PC-9 (cell line): Measurements from ENCODE around the gene LCN10. TPM values are rescaled to one million over a fixed set of nuclear protein-coding genes. Genes with fewer than 3 reads are reported as not detected.

Experiments
- BruUV-seq: library from RNA; stranded (reverse); fragments of 400-500 nt; replicated peaks from 2 replicates; lab custom pipeline; 2021; lab: Mats Ljungman, UMichigan
- CTCF ChIA-PET: fragments of 300-600 bp; sonication (Branson Sonifier 250); formaldehyde crosslinking; loops from one replicate; lab custom pipeline; 2022; ENCODE audit warnings: antibody characterized with exemption; lab: Charles Lee
- POLR2A ChIA-PET: fragments of 300-600 bp; sonication (Branson Sonifier 250); formaldehyde crosslinking; loops from one replicate; lab custom pipeline; 2022; ENCODE audit warnings: antibody characterized with exemption; ENCODE audit not compliant: unreplicated experiment; lab: Charles Lee
- DNase-seq, 2 experiments: peaks; one replicate each; pipeline versions ENCODE4 v3.0.0 to v3.0.0-alpha.2; 2015 to 2022; ENCODE audit warnings: mixed read lengths in 1 of 2
- H2AFZ ChIP-seq: fragments of 200-600 bp; sonication (generic); 2 replicates; pipeline ENCODE4 v1.8.1; 2017; ENCODE audit warnings: antibody characterized with exemption
- H3F3A ChIP-seq: fragments of 200-600 bp; sonication (generic); 2 replicates; pipeline ENCODE4 v1.8.1; 2017; ENCODE audit warnings: antibody characterized with exemption, mild to moderate bottlenecking, low read depth; ENCODE audit not compliant: insufficient read depth
- H3K27ac ChIP-seq: fragments of 200-600 bp; sonication (generic); 2 replicates; pipeline ENCODE4 v1.6.1; 2016; ENCODE audit warnings: mixed run types
- H3K27me3 ChIP-seq: fragments of 200-600 bp; sonication (generic); 2 replicates; pipeline ENCODE4 v1.6.1; 2016; ENCODE audit warnings: low read depth, mixed run types; ENCODE audit not compliant: insufficient read depth
- H3K36me3 ChIP-seq: fragments of 200-600 bp; sonication (generic); 2 replicates; pipeline ENCODE4 v1.6.1; 2016; ENCODE audit warnings: low read depth, mixed run types
- H3K4me1 ChIP-seq: fragments of 200-600 bp; sonication (generic); replicated peaks from 2 replicates; pipeline ENCODE4 v1.6.1; 2016; ENCODE audit warnings: mixed run types; ENCODE audit not compliant: insufficient read depth
- H3K4me2 ChIP-seq: fragments of 200-600 bp; sonication (generic); 2 replicates; pipeline ENCODE4 v1.6.1; 2017; ENCODE audit warnings: mixed run types
- H3K4me3 ChIP-seq: fragments of 200-600 bp; sonication (generic); 2 replicates; pipeline ENCODE4 v1.6.1; 2016; ENCODE audit warnings: mixed run types
- H3K79me2 ChIP-seq: fragments of 200-600 bp; sonication (generic); 2 replicates; pipeline ENCODE4 v1.6.1; 2017; ENCODE audit warnings: low read depth, mixed run types
- H3K9me2 ChIP-seq: fragments of 200-600 bp; sonication (generic); 2 replicates; pipeline ENCODE4 v1.8.1; 2017; ENCODE audit warnings: mild to moderate bottlenecking; ENCODE audit not compliant: insufficient read depth
- H3K9me3 ChIP-seq: fragments of 200-600 bp; sonication (generic); 2 replicates; pipeline ENCODE4 v1.8.1; 2016; ENCODE audit warnings: low read depth; ENCODE audit not compliant: insufficient read depth
- H4K20me1 ChIP-seq: fragments of 200-600 bp; sonication (generic); 2 replicates; pipeline ENCODE4 v1.8.1; 2017; ENCODE audit not compliant: insufficient read depth
- EZH2 ChIP-seq: fragments of 200-600 bp; sonication (generic); IDR thresholded peaks from 2 replicates; pipeline ENCODE4 v1.8.0; 2017; ENCODE audit warnings: antibody characterized with exemption, low read depth
- intact Hi-C: fragments of 100-400 bp; cut with micrococcal nuclease; formaldehyde crosslinking; loops from one replicate; pipeline ENCODE4 v1.10.0; 2022; ENCODE audit not compliant: unreplicated experiment
- total RNA-seq: library from RNA; stranded (reverse); gene quantifications from 2 replicates; pipeline ENCODE4 v1.2.3, GENCODE V29; 2021
- TF ChIP-seq, protein P1 (sequence below): fragments of 200-600 bp; sonication (generic); conservative IDR thresholded peaks from 2 replicates; pipeline ENCODE4 v1.6.1; 2017; ENCODE audit warnings: mixed run types, antibody characterized with exemption, mild to moderate bottlenecking, moderate library complexity

LCN10 gene
- total RNA-seq, 1 experiment from 2014 or later = 0.94 TPM

- Histone ChIP-seq H4K20me1 (peaks cover 41% of the 10 kb centered on the region), H2AFZ (no peak overlapping the region), H3K79me2 (peaks cover 2% of the 10 kb centered on the region), H3K9me2 (no peaks in the 10 kb centered on the region), H3K4me2 (no peak overlapping the region), H3K27me3 (no peaks in the 10 kb centered on the region), H3K4me3 (no peak overlapping the region), H3K4me1 (no peaks in the 10 kb centered on the region), H3K27ac (no peak overlapping the region), H3K36me3 (peaks cover 12% of the 10 kb centered on the region), H3F3A (peaks cover 42% of the 10 kb centered on the region), H3K9me3 (no peaks in the 10 kb centered on the region)
- BruUV-seq = no TSS peak
- TF ChIP-seq, protein P1, sequence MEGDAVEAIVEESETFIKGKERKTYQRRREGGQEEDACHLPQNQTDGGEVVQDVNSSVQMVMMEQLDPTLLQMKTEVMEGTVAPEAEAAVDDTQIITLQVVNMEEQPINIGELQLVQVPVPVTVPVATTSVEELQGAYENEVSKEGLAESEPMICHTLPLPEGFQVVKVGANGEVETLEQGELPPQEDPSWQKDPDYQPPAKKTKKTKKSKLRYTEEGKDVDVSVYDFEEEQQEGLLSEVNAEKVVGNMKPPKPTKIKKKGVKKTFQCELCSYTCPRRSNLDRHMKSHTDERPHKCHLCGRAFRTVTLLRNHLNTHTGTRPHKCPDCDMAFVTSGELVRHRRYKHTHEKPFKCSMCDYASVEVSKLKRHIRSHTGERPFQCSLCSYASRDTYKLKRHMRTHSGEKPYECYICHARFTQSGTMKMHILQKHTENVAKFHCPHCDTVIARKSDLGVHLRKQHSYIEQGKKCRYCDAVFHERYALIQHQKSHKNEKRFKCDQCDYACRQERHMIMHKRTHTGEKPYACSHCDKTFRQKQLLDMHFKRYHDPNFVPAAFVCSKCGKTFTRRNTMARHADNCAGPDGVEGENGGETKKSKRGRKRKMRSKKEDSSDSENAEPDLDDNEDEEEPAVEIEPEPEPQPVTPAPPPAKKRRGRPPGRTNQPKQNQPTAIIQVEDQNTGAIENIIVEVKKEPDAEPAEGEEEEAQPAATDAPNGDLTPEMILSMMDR = no peak
- TF ChIP-seq EZH2 = no peak
- intact Hi-C loops = no loop called here
- ChIA-PET CTCF (interaction anchor here (0.6 kb wide), 1 partner anchor 16 kb away, joined by 4 read pairs; no protein-coding TSS in a partner anchor), POLR2A (no interaction called here)
- DNase-seq = no peak
These were observed 23.4 kb downstream of the LCN10 start for GRCh38 chr9:136719195-136719880.

GRCh38 chr9:136718345-136719194 lies 24.2 kb downstream of the LCN10 start:
- no peaks in the 10 kb centered on the region for H3K27me3 ChIP-seq
- TF ChIP-seq, protein P1 = no peak
- no peak for TF ChIP-seq EZH2
- ChIA-PET CTCF (interaction anchor here (0.6 kb wide), 2 partner anchors 16 to 172 kb away, joined by 4 to 6 read pairs; partner anchors contain the start of gene NOTCH1), POLR2A (no interaction called here)
- no peak overlapping the region for H2AFZ ChIP-seq
- H3K27ac ChIP-seq = no peak overlapping the region
- H3K9me3 ChIP-seq = no peaks in the 10 kb centered on the region
- peaks cover 6% of the 10 kb centered on the region; the same call in 1 of the 2 replicates for H3K79me2 ChIP-seq
- peaks cover 4% of the 10 kb centered on the region; the same call in 1 of the 2 replicates for H3K4me1 ChIP-seq
- BruUV-seq = no TSS peak
- no peak for DNase-seq
- H3K4me2 ChIP-seq = no peak overlapping the region
- peaks cover 33% of the 10 kb centered on the region for H4K20me1 ChIP-seq
- H3K9me2 ChIP-seq = no peaks in the 10 kb centered on the region
- peaks cover 35% of the 10 kb centered on the region for H3F3A ChIP-seq
- intact Hi-C loops = no loop called here
- 0 out of 2 replicates have a peak, but pooled peaks cover 4% of the 10 kb centered on the region for H3K36me3 ChIP-seq
- H3K4me3 ChIP-seq = no peak overlapping the region

- ChIA-PET POLR2A (no interaction called here), CTCF (no interaction called here)
- Histone ChIP-seq H3K4me1 (peaks cover 10% of the 10 kb centered on the region), H3K27me3 (no peaks in the 10 kb centered on the region), H3K9me3 (no peaks in the 10 kb centered on the region), H4K20me1 (peaks cover 22% of the 10 kb centered on the region), H2AFZ (no peak overlapping the region), H3F3A (peaks cover 24% of the 10 kb centered on the region), H3K9me2 (no peaks in the 10 kb centered on the region), H3K36me3 (no peaks in the 10 kb centered on the region), H3K27ac (no peak overlapping the region), H3K4me3 (no peak overlapping the region), H3K4me2 (no peak overlapping the region), H3K79me2 (peaks cover 10% of the 10 kb centered on the region; the same call in 1 of the 2 replicates)
- TF ChIP-seq EZH2 = no peak
- intact Hi-C loops = no loop called here
- DNase-seq = no peak
- no TSS peak for BruUV-seq
These were observed 25.3 kb downstream of the LCN10 start for GRCh38 chr9:136717399-136717798.
